Natural killer cell (primary cell): ENCODE measurements around the gene C4orf50. TPM values are rescaled to one million over a fixed set of nuclear protein-coding genes. Genes with fewer than 3 reads are reported as not detected.

Experiments
- ATAC-seq, 3 donors: fragments of 150-1000 bp in 2 of 3; fragments of 200-7000 bp in 1 of 3; cut with Tn5 transposase; 1 replicate in 1 of 3; 2 replicates in 2 of 3; pipeline ENCODE4 v1.10.0; 2021; ENCODE audit warnings: mild to moderate bottlenecking in 2 of 3, moderate library complexity in 2 of 3
- DNase-seq, 2 donors: peaks; one replicate each; pipeline versions ENCODE4 v3.0.0 to v3.0.0-alpha.2; 2013 to 2021; ENCODE audit warnings: mixed read lengths in 1 of 2
- H3K27ac ChIP-seq: one replicate; pipeline ENCODE4 v1.5.1; 2013; ENCODE audit warnings: mild to moderate bottlenecking, low read length
- H3K27me3 ChIP-seq: one replicate; pipeline ENCODE4 v1.6.1; 2013; ENCODE audit warnings: low read length; ENCODE audit not compliant: control insufficient read depth, insufficient read depth
- H3K36me3 ChIP-seq: one replicate; pipeline ENCODE4 v1.6.1; 2013; ENCODE audit warnings: low read length; ENCODE audit not compliant: control insufficient read depth, insufficient read depth
- H3K4me1 ChIP-seq: one replicate; pipeline ENCODE4 v1.6.1; 2013; ENCODE audit warnings: low read length; ENCODE audit not compliant: control insufficient read depth, insufficient read depth
- H3K4me3 ChIP-seq: one replicate; pipeline ENCODE4 v1.5.1; 2013; ENCODE audit warnings: low read length
- H3K9me3 ChIP-seq: one replicate; pipeline ENCODE4 v1.6.1; 2013; ENCODE audit warnings: low read length; ENCODE audit not compliant: control insufficient read depth, insufficient read depth
- H3K27ac Mint-ChIP-seq, 2 donors: one replicate each; pipeline ENCODE4 v1.8.0; 2022; ENCODE audit warnings: mild to moderate bottlenecking in 2 of 2, mixed read lengths in 2 of 2, moderate library complexity in 1 of 2
- H3K27me3 Mint-ChIP-seq, 2 donors: one replicate each; pipeline ENCODE4 v1.8.0; 2022; ENCODE audit warnings: low read depth in 2 of 2, mixed read lengths in 2 of 2
- H3K36me3 Mint-ChIP-seq: one replicate; pipeline ENCODE4 v1.8.0; 2022; ENCODE audit warnings: mixed read lengths
- H3K4me1 Mint-ChIP-seq, 2 donors: one replicate each; pipeline ENCODE4 v1.8.0; 2022; ENCODE audit warnings: mixed read lengths in 2 of 2
- H3K4me3 Mint-ChIP-seq: one replicate; pipeline ENCODE4 v1.8.0; 2022; ENCODE audit warnings: mild to moderate bottlenecking, moderate library complexity, mixed read lengths
- H3K9me3 Mint-ChIP-seq, 2 donors: one replicate each; pipeline ENCODE4 v1.8.0; 2022; ENCODE audit warnings: mixed read lengths in 2 of 2
- CTCF ChIP-seq: fragments of 200-600 bp; IDR thresholded peaks from one replicate; pipeline ENCODE4 v1.8.0; 2022; ENCODE audit warnings: antibody characterized with exemption
- WGBS: methylation state at CpG from one replicate; pipeline ENCODE4 v1.1.7; 2013; ENCODE audit warnings: missing lambda C conversion rate; ENCODE audit not compliant: insufficient coverage; 5-methylcytosine and 5-hydroxymethylcytosine counted together
- intact Hi-C: fragments of 100-400 bp; cut with micrococcal nuclease; formaldehyde crosslinking; loops from one replicate; pipeline ENCODE4 v1.14.2; 2022
- total RNA-seq, 4 donors: library from RNA; stranded (reverse); fragments of 120-200 nt in 1 of 4; gene quantifications; one replicate each; pipeline versions ENCODE4 v1.2.3 to v1.2.4, GENCODE V29; 2013 to 2022

The C4orf50 gene
- total RNA-seq, 3 donors from 2014 or later (not counting 1 experiment from before 2014, with no cell fraction given): 0.63 to 2.7 (median 1.8) TPM

- H3K27ac Mint-ChIP-seq: no peak overlapping the region
Observed at GRCh38 chr4:6058531-6059374, 40.5 kb upstream of the C4orf50 start.

GRCh38 chr4:6056976-6057766 is 38.9 kb upstream of the C4orf50 start:
- Mint-ChIP-seq H3K27ac (no peak overlapping the region), H3K9me3 (peaks cover 0 to 5% of the 10 kb centered on the region in 2 donors), H3K27me3 (no peaks in the 10 kb centered on the region), H3K4me1 (no peaks in the 10 kb centered on the region), H3K4me3 (no peak overlapping the region), H3K36me3 (no peaks in the 10 kb centered on the region)
- no peak for TF ChIP-seq CTCF
- DNase-seq: no peak
- H3K4me3 ChIP-seq: no peak overlapping the region
- intact Hi-C loops: no loop called here
- H3K36me3 ChIP-seq: peaks cover 21% of the 10 kb centered on the region
- WGBS: 94% methylated on average over 14 of the region's 15 CpGs
- H3K27me3 ChIP-seq: no peaks in the 10 kb centered on the region
- H3K4me1 ChIP-seq: no peaks in the 10 kb centered on the region
- H3K9me3 ChIP-seq: peaks cover 34% of the 10 kb centered on the region
- ATAC-seq: no peak
- H3K27ac ChIP-seq: no peak overlapping the region

More at GRCh38 chr4:6058531-6059374, 40.5 kb upstream of the C4orf50 start:
- no peak overlapping the region for H3K4me3 ChIP-seq
- Mint-ChIP-seq H3K4me1 (no peaks in the 10 kb centered on the region), H3K27me3 (no peaks in the 10 kb centered on the region), H3K36me3 (no peaks in the 10 kb centered on the region), H3K4me3 (no peak overlapping the region), H3K9me3 (peaks cover 0 to 5% of the 10 kb centered on the region in 2 donors)
- peaks cover 34% of the 10 kb centered on the region for H3K9me3 ChIP-seq
- TF ChIP-seq CTCF: no peak
- no peak for DNase-seq
- no peak overlapping the region for H3K27ac ChIP-seq
- no peaks in the 10 kb centered on the region for H3K4me1 ChIP-seq
- 98% methylated on average over 12 of the region's 12 CpGs for WGBS
- ATAC-seq: no peak
- H3K36me3 ChIP-seq: peaks cover 21% of the 10 kb centered on the region
- no peaks in the 10 kb centered on the region for H3K27me3 ChIP-seq
- intact Hi-C loops: no loop called here

- no peak overlapping the region for H3K27ac Mint-ChIP-seq
- DNase-seq (no peak), ATAC-seq (no peak)
- no peaks in the 10 kb centered on the region for H3K27me3 ChIP-seq
- peaks cover 0 to 5% of the 10 kb centered on the region in 2 donors for H3K9me3 Mint-ChIP-seq
- peaks cover 31% of the 10 kb centered on the region for H3K9me3 ChIP-seq
- intact Hi-C loops: no loop called here
- no peaks in the 10 kb centered on the region for H3K27me3 Mint-ChIP-seq
- H3K27ac ChIP-seq: no peak overlapping the region
- TF ChIP-seq CTCF: no peak
- no peaks in the 10 kb centered on the region for H3K4me1 ChIP-seq
- no peak overlapping the region for H3K4me3 Mint-ChIP-seq
- peaks cover 14% of the 10 kb centered on the region for H3K36me3 ChIP-seq
- no peaks in the 10 kb centered on the region for H3K4me1 Mint-ChIP-seq
- H3K36me3 Mint-ChIP-seq: no peaks in the 10 kb centered on the region
- H3K4me3 ChIP-seq: no peak overlapping the region
- WGBS: 85% methylated on average over 4 of the region's 4 CpGs
Observed at GRCh38 chr4:6055436-6055835, 37.2 kb upstream of the C4orf50 start.
